Measurements from ENCODE around the gene NFIX. TPM values are rescaled to one million over a fixed set of nuclear protein-coding genes. Genes with fewer than 3 reads are reported as not detected.

The NFIX gene
- total RNA-seq, 4 donors from 2014 or later = 32.3 to 81.2 (median 51.6) TPM

- no peak for DNase-seq
- Histone ChIP-seq H3K4me1 (peaks cover 26 to 85% (median 48%) of the 10 kb centered on the region in 3 donors), H3K9me3 (no peaks in the 10 kb centered on the region), H3K27ac (peak overlapping the region; percentile 91 to 98 (median 94)), H3K36me3 (no peaks in the 10 kb centered on the region), H3K4me3 (peak overlapping the region; percentile 68 to 93 (median 80)), H3K27me3 (peaks cover 0 to 3% (median 0%) of the 10 kb centered on the region in 4 donors)
- 58 to 60% methylated on average over 10 of the region's 25 CpGs for WGBS, 2 donors
- no peak for TF ChIP-seq POLR2A (IDR thresholded peaks at IDR 0.05)
- no peak for TF ChIP-seq CTCF (IDR thresholded peaks at IDR 0.05)
- intact Hi-C loops (cut with DNase I) = no loop called here
These were observed 2.1 kb downstream of the NFIX start for GRCh38 chr19:12997179-12997966.

- intact Hi-C loops (cut with DNase I) = no loop called here
- peaks cover 0 to 3% (median 0%) of the 10 kb centered on the region in 4 donors for H3K27me3 ChIP-seq
- DNase-seq = no peak
- H3K27ac ChIP-seq = peak overlapping the region; percentile 91 to 98 (median 94)
- peak overlapping the region; percentile 68 to 93 (median 80) for H3K4me3 ChIP-seq
- no peaks in the 10 kb centered on the region for H3K36me3 ChIP-seq
- H3K4me1 ChIP-seq = peaks cover 33 to 90% (median 57%) of the 10 kb centered on the region in 3 donors
- 32 to 37% methylated on average over 21 to 27 of the region's 32 CpGs for WGBS, 2 donors
- TF ChIP-seq CTCF (IDR thresholded peaks at IDR 0.05) (no peak), POLR2A (IDR thresholded peaks at IDR 0.05) (no peak)
- no peaks in the 10 kb centered on the region for H3K9me3 ChIP-seq
These were observed 3.0 kb downstream of the NFIX start for GRCh38 chr19:12997967-12998940.

- Histone ChIP-seq H3K4me1 (peaks cover 53 to 100% (median 82%) of the 10 kb centered on the region in 3 donors), H3K27me3 (peaks cover 0 to 2% (median 0%) of the 10 kb centered on the region in 4 donors), H3K36me3 (no peaks in the 10 kb centered on the region), H3K4me3 (peak overlapping the region in 3 of 4 donors; percentile 38 to 64 (median 44)), H3K9me3 (no peaks in the 10 kb centered on the region), H3K27ac (peak overlapping the region; percentile 91 to 98 (median 94))
- no peak for TF ChIP-seq POLR2A (IDR thresholded peaks at IDR 0.05)
- TF ChIP-seq CTCF (IDR thresholded peaks at IDR 0.05) = no peak
- DNase-seq = no peak
- intact Hi-C loops (cut with DNase I) = no loop called here
- WGBS, 2 donors = 29 to 48% methylated on average over 7 to 13 of the region's 19 CpGs
These were observed 5.9 kb downstream of the NFIX start for GRCh38 chr19:13001166-13001501.

GRCh38 chr19:13001502-13002165, 6.4 kb downstream of the NFIX start:
- H3K36me3 ChIP-seq = no peaks in the 10 kb centered on the region
- WGBS, 2 donors = 32 to 58% methylated on average over 6 to 21 of the region's 41 CpGs
- no peak for TF ChIP-seq CTCF (IDR thresholded peaks at IDR 0.05)
- TF ChIP-seq POLR2A (IDR thresholded peaks at IDR 0.05) = no peak

More at GRCh38 chr19:13001502-13002165, 6.4 kb downstream of the NFIX start:
- peak overlapping the region in 3 of 4 donors; percentile 38 to 64 (median 44) for H3K4me3 ChIP-seq
- H3K27ac ChIP-seq = peak overlapping the region; percentile 91 to 98 (median 94)
- no peak for DNase-seq
- no peaks in the 10 kb centered on the region for H3K9me3 ChIP-seq
- peaks cover 58 to 100% (median 87%) of the 10 kb centered on the region in 3 donors for H3K4me1 ChIP-seq
- intact Hi-C loops (cut with DNase I) = no loop called here
- no peaks in the 10 kb centered on the region for H3K27me3 ChIP-seq
